Measurements from ENCODE around the gene PLA2G2F. TPM values are rescaled to one million over a fixed set of nuclear protein-coding genes. Genes with fewer than 3 reads are reported as not detected.

The PLA2G2F gene
- total and polyA plus RNA-seq, 8 donors: not detected

GRCh38 chr1:20093303-20093702 is 45.8 kb upstream of the PLA2G2F start:
- DNase-seq (no peak), ATAC-seq (no peak), FAIRE-seq (no peak)
- WGBS, 2 donors: 77 to 85% methylated on average over 5 of the region's 5 CpGs
- Histone ChIP-seq H3K4me3 (no peak overlapping the region), H3K9me3 (no peaks in the 10 kb centered on the region), H3K36me3 (no peaks in the 10 kb centered on the region), H3K27ac (no peak overlapping the region), H3K4me1 (no peaks in the 10 kb centered on the region), H3K27me3 (no peaks in the 10 kb centered on the region)
- intact Hi-C loops (cut with DNase I): no loop called here
- no peak for TF ChIP-seq CTCF (IDR thresholded peaks at IDR 0.05)

- H3K4me3 ChIP-seq: no peak overlapping the region
- 69 to 74% methylated on average over 5 of the region's 5 CpGs for WGBS, 2 donors
- H3K4me1 ChIP-seq: no peaks in the 10 kb centered on the region
- H3K36me3 ChIP-seq: no peaks in the 10 kb centered on the region
- H3K9me3 ChIP-seq: no peaks in the 10 kb centered on the region
- FAIRE-seq (no peak), ATAC-seq (peak in 2 of 4 donors; percentile 52 to 59), DNase-seq (no peak)
- no peak for TF ChIP-seq CTCF (IDR thresholded peaks at IDR 0.05)
- no peaks in the 10 kb centered on the region for H3K27me3 ChIP-seq
- intact Hi-C loops (cut with DNase I): no loop called here
- no peak overlapping the region for H3K27ac ChIP-seq
Measured at GRCh38 chr1:20093940-20094391, 45.2 kb upstream of the PLA2G2F start.

GRCh38 chr1:20095564-20096434 is 43.3 kb upstream of the PLA2G2F start:
- FAIRE-seq: no peak
- Histone ChIP-seq H3K9me3 (no peaks in the 10 kb centered on the region), H3K36me3 (no peaks in the 10 kb centered on the region), H3K27me3 (no peaks in the 10 kb centered on the region), H3K27ac (no peak overlapping the region), H3K4me1 (no peaks in the 10 kb centered on the region), H3K4me3 (no peak overlapping the region)
- ATAC-seq: no peak
- DNase-seq: no peak
- no peak for TF ChIP-seq CTCF (IDR thresholded peaks at IDR 0.05)
- WGBS, 2 donors: 59 to 66% methylated on average over 5 of the region's 5 CpGs
- intact Hi-C loops (cut with DNase I): no loop called here

- intact Hi-C loops (cut with DNase I): no loop called here
- FAIRE-seq (no peak), ATAC-seq (no peak), DNase-seq (no peak)
- Histone ChIP-seq H3K4me3 (no peak overlapping the region), H3K27me3 (no peaks in the 10 kb centered on the region), H3K4me1 (no peaks in the 10 kb centered on the region), H3K9me3 (no peaks in the 10 kb centered on the region), H3K27ac (no peak overlapping the region), H3K36me3 (no peaks in the 10 kb centered on the region)
- TF ChIP-seq CTCF (IDR thresholded peaks at IDR 0.05): no peak
- WGBS, 2 donors: 76 to 79% methylated on average over 7 of the region's 7 CpGs
Measured at GRCh38 chr1:20096840-20097447, 42.2 kb upstream of the PLA2G2F start.

- no peaks in the 10 kb centered on the region for H3K27me3 ChIP-seq
- no peak for ATAC-seq
Measured at GRCh38 chr1:20099533-20099932, 39.6 kb upstream of the PLA2G2F start.

More at GRCh38 chr1:20099533-20099932, 39.6 kb upstream of the PLA2G2F start:
- WGBS, 2 donors: 55 to 60% methylated on average over 3 of the region's 3 CpGs
- H3K4me1 ChIP-seq: no peaks in the 10 kb centered on the region
- no peak for TF ChIP-seq CTCF (IDR thresholded peaks at IDR 0.05)
- no peak overlapping the region for H3K27ac ChIP-seq
- no peaks in the 10 kb centered on the region for H3K9me3 ChIP-seq
- no peaks in the 10 kb centered on the region for H3K36me3 ChIP-seq
- intact Hi-C loops (cut with DNase I): no loop called here
- FAIRE-seq (no peak), DNase-seq (no peak)
- no peak overlapping the region for H3K4me3 ChIP-seq
